Measurements from ENCODE around the gene WIPF2. TPM values are rescaled to one million over a fixed set of nuclear protein-coding genes. Genes with fewer than 3 reads are reported as not detected.

Gene WIPF2
- total and polyA plus RNA-seq, 4 donors = 10.7 to 54.3 (median 31.2) TPM

- WGBS (ENCODE audit: insufficient coverage) = no CpG with 5 or more reads among the region's 2 CpGs
- Histone ChIP-seq H3K27me3 (ENCODE audit: control insufficient read depth, insufficient read depth, low read length) (no peaks in the 10 kb centered on the region), H3K9me3 (ENCODE audit: control insufficient read depth, insufficient read depth, low read length) (no peaks in the 10 kb centered on the region), H3K4me1 (ENCODE audit: control insufficient read depth, insufficient read depth, low read length) (peaks cover 10% of the 10 kb centered on the region), H3K36me3 (ENCODE audit: control insufficient read depth, insufficient read depth, low read length) (peaks cover 18% of the 10 kb centered on the region), H3K27ac (ENCODE audit: low read depth, low read length) (no peak overlapping the region), H3K4me3 (ENCODE audit: low read depth, low read length) (no peak overlapping the region)
- DNase-seq (ENCODE audit: low read depth in 4 of 6, low spot score in 6 of 6) = no peak
Observed at GRCh38 chr17:40286473-40286872, 67.4 kb downstream of the WIPF2 start.

- Histone ChIP-seq H3K4me1 (ENCODE audit: control insufficient read depth, insufficient read depth, low read length) (peaks cover 10% of the 10 kb centered on the region), H3K4me3 (ENCODE audit: low read depth, low read length) (peak overlapping the region; percentile 20), H3K9me3 (ENCODE audit: control insufficient read depth, insufficient read depth, low read length) (no peaks in the 10 kb centered on the region), H3K36me3 (ENCODE audit: control insufficient read depth, insufficient read depth, low read length) (peaks cover 16% of the 10 kb centered on the region), H3K27me3 (ENCODE audit: control insufficient read depth, insufficient read depth, low read length) (no peaks in the 10 kb centered on the region), H3K27ac (ENCODE audit: low read depth, low read length) (peak overlapping the region; percentile 16)
- no peak for DNase-seq (ENCODE audit: low read depth in 4 of 6, low spot score in 6 of 6)
- 7% methylated on average over 3 of the region's 4 CpGs for WGBS (ENCODE audit: insufficient coverage)
Observed at GRCh38 chr17:40287159-40287493, 68.0 kb downstream of the WIPF2 start.

DNA sequence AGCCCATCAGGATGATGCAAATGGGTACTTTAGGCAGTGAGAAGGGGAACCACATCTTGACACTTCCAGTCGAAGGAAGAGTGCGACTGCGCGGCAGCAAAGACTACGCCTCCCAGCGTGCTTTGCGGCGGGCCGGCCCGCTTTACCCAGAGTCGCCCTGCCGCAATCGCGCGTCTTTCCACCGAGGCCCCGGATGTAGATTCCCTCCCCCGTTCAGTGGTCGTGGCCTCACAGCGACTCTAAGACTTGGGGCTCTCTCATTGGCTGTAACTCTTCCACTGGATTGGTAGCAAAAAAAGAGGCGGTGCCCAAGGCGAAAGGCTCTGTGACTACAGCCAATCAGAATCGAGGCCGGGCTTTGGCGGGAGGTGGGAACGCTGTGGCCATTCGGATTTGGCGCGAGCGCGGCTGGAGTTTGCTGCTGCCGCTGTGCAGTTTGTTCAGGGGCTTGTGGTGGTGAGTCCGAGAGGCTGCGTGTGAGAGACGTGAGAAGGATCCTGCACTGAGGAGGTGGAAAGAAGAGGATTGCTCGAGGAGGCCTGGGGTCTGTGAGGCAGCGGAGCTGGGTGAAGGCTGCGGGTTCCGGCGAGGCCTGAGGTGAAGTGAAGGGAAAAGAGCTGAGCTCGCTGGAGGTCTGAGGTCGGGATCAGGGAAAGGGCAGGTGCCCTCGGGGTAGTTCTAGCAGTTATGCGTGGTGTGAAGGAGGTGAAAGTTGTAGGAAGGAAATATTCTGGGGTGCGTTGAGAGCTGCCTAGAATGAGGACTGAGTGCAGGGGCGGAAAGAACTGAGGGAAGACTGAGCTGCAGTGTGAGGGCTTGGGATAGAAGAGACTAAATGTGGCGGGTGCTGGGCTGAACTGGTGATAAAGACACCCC is 68.6 kb downstream of the WIPF2 start, which contains the start of gene CDC6:
Gene CDC6, plus strand, starts transcription at position 386 of the 876 bp plus-strand sequence. CDS start 1,542 bp downstream, outside the sequence.
- Histone ChIP-seq H3K36me3 (ENCODE audit: control insufficient read depth, insufficient read depth, low read length) (peaks cover 16% of the 10 kb centered on the region), H3K9me3 (ENCODE audit: control insufficient read depth, insufficient read depth, low read length) (no peaks in the 10 kb centered on the region), H3K4me1 (ENCODE audit: control insufficient read depth, insufficient read depth, low read length) (peaks cover 10% of the 10 kb centered on the region), H3K27me3 (ENCODE audit: control insufficient read depth, insufficient read depth, low read length) (no peaks in the 10 kb centered on the region), H3K4me3 (ENCODE audit: low read depth, low read length) (peak within 1 kb of the TSS; percentile 77), H3K27ac (ENCODE audit: low read depth, low read length) (peak within 1 kb of the TSS; percentile 58)
- DNase-seq (ENCODE audit: low read depth in 4 of 6, low spot score in 6 of 6) = peak; percentile 95 to 100 (median 99)
- WGBS (ENCODE audit: insufficient coverage) = under 1% methylated on average over 46 of the region's 47 CpGs

DNA sequence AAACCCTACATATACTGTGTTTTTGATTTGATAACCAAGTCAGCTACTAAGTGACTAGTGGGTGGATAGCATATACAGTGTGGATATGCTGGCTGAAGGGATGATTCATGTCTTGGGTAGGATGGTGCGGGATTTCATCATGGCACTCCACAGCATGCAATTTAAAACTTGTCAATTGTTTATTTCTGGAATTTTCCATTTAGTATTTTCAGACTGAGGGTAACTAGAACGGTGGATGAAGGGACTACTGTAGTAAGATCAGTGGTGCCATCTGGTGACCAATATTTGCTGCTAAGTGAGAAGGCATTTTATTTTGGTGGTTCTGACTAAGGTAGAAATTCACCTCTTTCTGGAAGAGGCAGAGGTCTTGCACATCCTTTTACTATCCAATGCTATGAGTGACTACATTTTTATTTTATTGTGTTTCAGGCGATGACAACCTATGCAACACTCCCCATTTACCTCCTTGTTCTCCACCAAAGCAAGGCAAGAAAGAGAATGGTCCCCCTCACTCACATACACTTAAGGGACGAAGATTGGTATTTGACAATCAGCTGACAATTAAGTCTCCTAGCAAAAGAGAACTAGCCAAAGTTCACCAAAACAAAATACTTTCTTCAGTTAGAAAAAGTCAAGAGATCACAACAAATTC is 71.7 kb downstream of the WIPF2 start:
- peak in 2 of 6 donors; percentile 82 to 91 for DNase-seq (ENCODE audit: low read depth in 4 of 6, low spot score in 6 of 6)
- Histone ChIP-seq H3K4me1 (ENCODE audit: control insufficient read depth, insufficient read depth, low read length) (peaks cover 10% of the 10 kb centered on the region), H3K36me3 (ENCODE audit: control insufficient read depth, insufficient read depth, low read length) (peaks cover 6% of the 10 kb centered on the region), H3K9me3 (ENCODE audit: control insufficient read depth, insufficient read depth, low read length) (no peaks in the 10 kb centered on the region), H3K4me3 (ENCODE audit: low read depth, low read length) (no peak overlapping the region), H3K27ac (ENCODE audit: low read depth, low read length) (no peak overlapping the region), H3K27me3 (ENCODE audit: control insufficient read depth, insufficient read depth, low read length) (no peaks in the 10 kb centered on the region)
- WGBS (ENCODE audit: insufficient coverage) = 100% methylated on average over 1 of the region's 4 CpGs

DNA sequence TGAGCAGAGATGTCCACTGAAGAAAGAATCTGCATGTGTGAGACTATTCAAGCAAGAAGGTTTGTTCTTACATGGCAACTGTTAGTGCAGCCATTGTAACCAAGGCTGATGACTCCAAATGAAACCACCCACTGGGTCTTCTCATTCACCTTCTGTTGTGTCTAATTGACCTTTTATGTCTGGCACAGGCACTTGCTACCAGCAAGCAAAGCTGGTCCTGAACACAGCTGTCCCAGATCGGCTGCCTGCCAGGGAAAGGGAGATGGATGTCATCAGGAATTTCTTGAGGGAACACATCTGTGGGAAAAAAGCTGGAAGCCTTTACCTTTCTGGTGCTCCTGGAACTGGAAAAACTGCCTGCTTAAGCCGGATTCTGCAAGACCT is 72.2 kb downstream of the WIPF2 start:
- Histone ChIP-seq H3K36me3 (ENCODE audit: control insufficient read depth, insufficient read depth, low read length) (peaks cover 4% of the 10 kb centered on the region), H3K4me3 (ENCODE audit: low read depth, low read length) (no peak overlapping the region), H3K27me3 (ENCODE audit: control insufficient read depth, insufficient read depth, low read length) (no peaks in the 10 kb centered on the region), H3K4me1 (ENCODE audit: control insufficient read depth, insufficient read depth, low read length) (peaks cover 10% of the 10 kb centered on the region), H3K9me3 (ENCODE audit: control insufficient read depth, insufficient read depth, low read length) (no peaks in the 10 kb centered on the region), H3K27ac (ENCODE audit: low read depth, low read length) (no peak overlapping the region)
- peak in 1 of 6 donors; percentile 60 for DNase-seq (ENCODE audit: low read depth in 4 of 6, low spot score in 6 of 6)
- WGBS (ENCODE audit: insufficient coverage) = 54% methylated on average over 2 of the region's 2 CpGs

- Histone ChIP-seq H3K9me3 (ENCODE audit: control insufficient read depth, insufficient read depth, low read length) (no peaks in the 10 kb centered on the region), H3K27me3 (ENCODE audit: control insufficient read depth, insufficient read depth, low read length) (no peaks in the 10 kb centered on the region), H3K27ac (ENCODE audit: low read depth, low read length) (no peak overlapping the region), H3K4me3 (ENCODE audit: low read depth, low read length) (no peak overlapping the region), H3K36me3 (ENCODE audit: control insufficient read depth, insufficient read depth, low read length) (peaks cover 6% of the 10 kb centered on the region), H3K4me1 (ENCODE audit: control insufficient read depth, insufficient read depth, low read length) (peaks cover 3% of the 10 kb centered on the region)
- no CpG with 5 or more reads among the region's 1 CpG for WGBS (ENCODE audit: insufficient coverage)
- peak in 1 of 6 donors; percentile 11 for DNase-seq (ENCODE audit: low read depth in 4 of 6, low spot score in 6 of 6)
Observed at GRCh38 chr17:40293363-40293762, 74.3 kb downstream of the WIPF2 start.

GRCh38 chr17:40295488-40296436 is 76.7 kb downstream of the WIPF2 start:
- no peaks in the 10 kb centered on the region for H3K27me3 ChIP-seq (ENCODE audit: control insufficient read depth, insufficient read depth, low read length)
- H3K4me1 ChIP-seq (ENCODE audit: control insufficient read depth, insufficient read depth, low read length) = no peaks in the 10 kb centered on the region
- no peak overlapping the region for H3K4me3 ChIP-seq (ENCODE audit: low read depth, low read length)
- DNase-seq (ENCODE audit: low read depth in 4 of 6, low spot score in 6 of 6) = peak in 1 of 6 donors; percentile 96
- no peak overlapping the region for H3K27ac ChIP-seq (ENCODE audit: low read depth, low read length)
- no peaks in the 10 kb centered on the region for H3K9me3 ChIP-seq (ENCODE audit: control insufficient read depth, insufficient read depth, low read length)
- H3K36me3 ChIP-seq (ENCODE audit: control insufficient read depth, insufficient read depth, low read length) = peaks cover 7% of the 10 kb centered on the region
- 40% methylated on average over 2 of the region's 5 CpGs for WGBS (ENCODE audit: insufficient coverage)

DNA sequence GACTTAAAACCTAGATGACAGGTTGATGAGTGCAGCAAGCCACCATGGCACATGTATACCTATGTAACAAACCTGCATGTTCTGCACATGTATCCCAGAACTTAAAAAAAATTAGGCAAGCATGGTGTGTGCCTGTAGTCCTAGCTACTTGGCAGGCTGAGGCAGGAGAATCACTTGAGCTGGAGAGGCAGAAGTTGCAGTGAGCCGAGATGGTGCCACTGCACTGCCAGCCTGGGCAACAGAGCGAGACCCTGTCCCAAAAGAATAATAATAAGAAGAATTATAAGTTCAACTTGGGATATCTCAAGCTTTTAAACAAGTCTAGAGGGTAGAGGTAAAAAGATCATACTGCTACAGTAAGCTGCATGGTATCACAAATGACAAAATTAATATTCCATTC is 78.4 kb downstream of the WIPF2 start:
- WGBS (ENCODE audit: insufficient coverage) = 60% methylated on average over 1 of the region's 2 CpGs
- Histone ChIP-seq H3K4me1 (ENCODE audit: control insufficient read depth, insufficient read depth, low read length) (no peaks in the 10 kb centered on the region), H3K4me3 (ENCODE audit: low read depth, low read length) (no peak overlapping the region), H3K9me3 (ENCODE audit: control insufficient read depth, insufficient read depth, low read length) (no peaks in the 10 kb centered on the region), H3K36me3 (ENCODE audit: control insufficient read depth, insufficient read depth, low read length) (peaks cover 3% of the 10 kb centered on the region), H3K27me3 (ENCODE audit: control insufficient read depth, insufficient read depth, low read length) (no peaks in the 10 kb centered on the region), H3K27ac (ENCODE audit: low read depth, low read length) (no peak overlapping the region)
- no peak for DNase-seq (ENCODE audit: low read depth in 4 of 6, low spot score in 6 of 6)

DNA sequence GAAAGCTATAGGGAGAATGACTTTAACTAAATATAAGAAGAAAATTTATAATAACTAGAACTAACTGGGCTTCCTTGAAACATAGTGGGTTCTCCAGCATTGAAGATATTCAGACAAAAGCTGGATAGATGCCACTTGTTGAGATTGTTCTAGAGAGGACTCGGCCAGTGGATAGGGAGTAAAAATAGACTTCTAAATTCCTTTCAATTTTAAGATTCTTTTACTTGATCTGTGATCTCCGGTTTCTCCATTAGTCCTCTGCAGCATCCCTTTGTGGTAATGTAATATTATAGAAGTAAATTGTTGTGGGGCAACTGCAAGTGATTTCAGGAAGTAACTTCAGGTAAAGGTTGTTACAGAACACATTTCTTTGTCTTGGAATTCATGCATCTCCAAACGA is 79.6 kb downstream of the WIPF2 start:
- DNase-seq (ENCODE audit: low read depth in 4 of 6, low spot score in 6 of 6) = no peak
- H3K36me3 ChIP-seq (ENCODE audit: control insufficient read depth, insufficient read depth, low read length) = peaks cover 3% of the 10 kb centered on the region
- no peaks in the 10 kb centered on the region for H3K27me3 ChIP-seq (ENCODE audit: control insufficient read depth, insufficient read depth, low read length)
- no peak overlapping the region for H3K27ac ChIP-seq (ENCODE audit: low read depth, low read length)
- H3K4me1 ChIP-seq (ENCODE audit: control insufficient read depth, insufficient read depth, low read length) = peaks cover 6% of the 10 kb centered on the region
- no peaks in the 10 kb centered on the region for H3K9me3 ChIP-seq (ENCODE audit: control insufficient read depth, insufficient read depth, low read length)
- no CpG with 5 or more reads among the region's 3 CpGs for WGBS (ENCODE audit: insufficient coverage)
- H3K4me3 ChIP-seq (ENCODE audit: low read depth, low read length) = no peak overlapping the region
